Measurements from ENCODE around the gene C16orf54.

GRCh38 chr16:29784157-29784556 lies 38.4 kb upstream of the C16orf54 start:
- no peak for TF ChIP-seq POLR2A (IDR thresholded peaks at IDR 0.05; ENCODE audit: low read depth, low read length)
- no peak for TF ChIP-seq POLR2AphosphoS5 (IDR thresholded peaks at IDR 0.05; ENCODE audit: low read depth, low read length)
- TF ChIP-seq TAF1 (IDR thresholded peaks at IDR 0.05; ENCODE audit: borderline replicate concordance, low read depth, low read length): no peak

Data from GM12892 (cell line).